Peyer's patch (tissue), 4 donors: ENCODE results near the gene SCAF1. TPM values are rescaled to one million over a fixed set of nuclear protein-coding genes. Genes with fewer than 3 reads are reported as not detected.

Source experiments
- DNase-seq, 3 donors: peaks; one replicate each; pipeline ENCODE4 v3.0.0-alpha.2; 2017 to 2019
- H3K27ac ChIP-seq, 4 donors: fragments of 200-600 bp; sonication (generic); one replicate each; pipeline ENCODE4 v1.5.1; 2016 to 2019
- H3K27me3 ChIP-seq, 2 donors: fragments of 200-600 bp; sonication (generic); one replicate each; pipeline ENCODE4 v1.5.1; 2019
- H3K36me3 ChIP-seq, 3 donors: fragments of 200-600 bp; sonication (generic); one replicate each; pipeline ENCODE4 v1.5.1; 2016 to 2019
- H3K4me1 ChIP-seq, 4 donors: fragments of 200-600 bp; sonication (generic); one replicate each; pipeline ENCODE4 v1.5.1; 2016 to 2019
- H3K4me3 ChIP-seq, 4 donors: fragments of 200-600 bp; sonication (generic); 1 replicate in 3 of 4; 2 replicates in 1 of 4; pipeline ENCODE4 v1.5.1; 2016 to 2019; ENCODE audit warnings: mild to moderate bottlenecking in 1 of 4
- H3K9me3 ChIP-seq, 4 donors: fragments of 200-600 bp; sonication (generic); one replicate each; pipeline ENCODE4 v1.5.1; 2016 to 2019; ENCODE audit warnings: mild to moderate bottlenecking in 1 of 4
- POLR2A ChIP-seq, 2 donors: fragments of 450-650 bp; IDR thresholded peaks; one replicate each; pipeline ENCODE4 v1.5.1; 2017; ENCODE audit warnings: antibody characterized with exemption in 2 of 2, mild to moderate bottlenecking in 2 of 2, moderate library complexity in 2 of 2
- total RNA-seq, 4 donors: library from RNA; depleted of rRNA; stranded (reverse); fragments of >200 nt; gene quantifications; one replicate each; pipeline ENCODE4 v1.1.0, GENCODE V29; 2016
- TF ChIP-seq, protein P1 (sequence below), 6 experiments: fragments of 450-650 bp in 4 of 6; fragments of 200-600 bp in 2 of 6; sonication (generic) in 1 of 6; IDR thresholded peaks; one replicate each; pipeline ENCODE4 v1.5.1; 2017 to 2019; ENCODE audit warnings: antibody characterized with exemption in 6 of 6, mild to moderate bottlenecking in 3 of 6, moderate library complexity in 1 of 6

SCAF1 gene
- total RNA-seq, 4 donors from 2014 or later: 25.2 to 49.8 (median 44.0) TPM

DNA sequence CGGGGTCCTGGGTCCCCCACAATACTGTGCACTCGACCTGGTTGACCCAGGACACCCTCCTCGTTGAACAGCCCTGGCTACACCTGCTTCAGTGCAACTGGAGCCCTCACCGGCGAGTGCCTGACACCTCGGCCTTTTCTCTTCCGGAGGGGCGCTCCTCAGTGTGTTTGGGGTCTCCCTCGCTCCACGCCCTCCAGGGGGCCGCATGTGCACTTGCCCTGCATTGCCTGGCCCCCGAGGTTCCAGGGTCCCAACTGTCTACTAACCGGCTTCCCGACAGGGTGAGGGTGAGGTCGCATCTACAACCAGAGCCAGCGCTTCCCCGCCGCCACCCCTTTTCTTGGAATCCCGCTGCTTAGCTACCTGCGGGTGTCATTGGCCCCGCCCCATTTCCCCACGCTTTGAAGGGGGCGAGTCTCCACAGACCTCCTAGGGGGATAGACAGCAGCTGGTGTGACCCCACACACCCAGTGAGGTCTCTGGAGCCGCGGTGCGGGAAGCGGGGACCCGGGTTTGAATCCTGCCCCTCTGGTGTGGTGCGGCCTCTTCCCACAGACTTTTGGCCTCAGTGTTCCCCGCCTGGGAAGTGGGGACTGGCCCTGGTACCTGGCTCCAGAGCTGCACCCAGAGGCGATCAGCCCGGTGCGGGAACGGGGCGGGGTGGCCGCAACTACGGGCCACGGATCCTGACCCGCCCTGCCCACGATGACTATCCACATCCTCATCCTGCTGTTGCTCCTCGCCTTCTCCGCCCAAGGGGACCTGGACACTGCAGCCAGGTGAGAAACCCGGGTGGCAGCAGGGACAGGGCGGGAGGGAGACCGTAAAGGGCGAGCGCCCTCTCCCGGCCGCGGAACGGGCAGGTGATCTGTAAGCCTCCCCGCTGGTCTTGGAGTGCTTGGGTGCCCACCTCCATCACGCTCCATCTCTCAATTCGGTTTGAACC, 47.4 kb downstream of the SCAF1 start, which contains the start of gene ADM5:
ADM5 (plus strand) TSS at position 462 of the 946 bp plus-strand sequence; CDS start at position 706, 244 bp downstream.
- Histone ChIP-seq H3K27me3 (peaks cover 0 to 15% of the 10 kb centered on the region in 2 donors), H3K27ac (peak within 1 kb of the TSS in 3 of 4 donors; percentile 9 to 46 (median 31)), H3K9me3 (no peaks in the 10 kb centered on the region), H3K4me3 (peak within 1 kb of the TSS; percentile 29 to 47 (median 40)), H3K36me3 (peaks cover 0 to 37% (median 0%) of the 10 kb centered on the region in 3 donors), H3K4me1 (peaks cover 0 to 29% (median 14%) of the 10 kb centered on the region in 4 donors)
- no peak for TF ChIP-seq POLR2A (IDR thresholded peaks at IDR 0.05)
- TF ChIP-seq, protein P1, sequence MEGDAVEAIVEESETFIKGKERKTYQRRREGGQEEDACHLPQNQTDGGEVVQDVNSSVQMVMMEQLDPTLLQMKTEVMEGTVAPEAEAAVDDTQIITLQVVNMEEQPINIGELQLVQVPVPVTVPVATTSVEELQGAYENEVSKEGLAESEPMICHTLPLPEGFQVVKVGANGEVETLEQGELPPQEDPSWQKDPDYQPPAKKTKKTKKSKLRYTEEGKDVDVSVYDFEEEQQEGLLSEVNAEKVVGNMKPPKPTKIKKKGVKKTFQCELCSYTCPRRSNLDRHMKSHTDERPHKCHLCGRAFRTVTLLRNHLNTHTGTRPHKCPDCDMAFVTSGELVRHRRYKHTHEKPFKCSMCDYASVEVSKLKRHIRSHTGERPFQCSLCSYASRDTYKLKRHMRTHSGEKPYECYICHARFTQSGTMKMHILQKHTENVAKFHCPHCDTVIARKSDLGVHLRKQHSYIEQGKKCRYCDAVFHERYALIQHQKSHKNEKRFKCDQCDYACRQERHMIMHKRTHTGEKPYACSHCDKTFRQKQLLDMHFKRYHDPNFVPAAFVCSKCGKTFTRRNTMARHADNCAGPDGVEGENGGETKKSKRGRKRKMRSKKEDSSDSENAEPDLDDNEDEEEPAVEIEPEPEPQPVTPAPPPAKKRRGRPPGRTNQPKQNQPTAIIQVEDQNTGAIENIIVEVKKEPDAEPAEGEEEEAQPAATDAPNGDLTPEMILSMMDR (IDR thresholded peaks at IDR 0.05): peak in 4 of 6 experiments; percentile 35 to 49 (median 46)
- peak in 2 of 3 donors; percentile 67 to 73 for DNase-seq

DNA sequence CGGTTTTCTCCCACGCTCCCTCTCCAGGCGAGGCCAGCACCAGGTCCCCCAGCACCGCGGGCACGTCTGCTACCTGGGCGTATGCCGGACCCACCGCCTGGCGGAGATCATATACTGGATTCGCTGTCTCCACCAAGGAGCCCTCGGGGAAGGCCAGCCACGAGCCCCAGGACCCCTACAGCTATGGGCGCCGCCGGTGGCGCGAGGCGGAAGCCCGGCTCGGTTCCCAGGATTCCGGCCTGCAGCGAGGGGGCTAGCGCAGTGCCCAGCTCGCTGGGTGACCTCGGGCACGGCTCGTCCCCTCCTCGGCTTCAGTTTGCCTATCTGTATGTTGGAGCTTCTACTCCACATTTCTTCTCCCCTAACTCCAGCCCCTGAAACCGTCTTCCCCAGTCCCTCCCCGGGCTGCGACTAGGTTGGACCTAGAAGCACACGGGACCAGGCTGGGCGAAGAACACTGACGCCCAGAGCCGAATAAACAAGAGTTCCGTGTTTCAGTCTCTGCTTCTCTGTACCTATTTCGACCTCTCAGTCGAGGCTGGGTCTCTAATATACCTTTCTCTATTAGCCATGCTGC, 48.2 kb downstream of the SCAF1 start:
- peak overlapping the region; percentile 29 to 47 (median 40) for H3K4me3 ChIP-seq
- H3K4me1 ChIP-seq: peaks cover 0 to 29% (median 14%) of the 10 kb centered on the region in 4 donors
- DNase-seq: no peak
- H3K27ac ChIP-seq: peak overlapping the region in 3 of 4 donors; percentile 9 to 46 (median 31)
- H3K9me3 ChIP-seq: no peaks in the 10 kb centered on the region
- H3K27me3 ChIP-seq: peaks cover 0 to 15% of the 10 kb centered on the region in 2 donors
- TF ChIP-seq, protein P1 (IDR thresholded peaks at IDR 0.05): peak in 1 of 6 experiments; percentile 0
- no peak for TF ChIP-seq POLR2A (IDR thresholded peaks at IDR 0.05)
- H3K36me3 ChIP-seq: peaks cover 0 to 31% (median 0%) of the 10 kb centered on the region in 3 donors

DNA sequence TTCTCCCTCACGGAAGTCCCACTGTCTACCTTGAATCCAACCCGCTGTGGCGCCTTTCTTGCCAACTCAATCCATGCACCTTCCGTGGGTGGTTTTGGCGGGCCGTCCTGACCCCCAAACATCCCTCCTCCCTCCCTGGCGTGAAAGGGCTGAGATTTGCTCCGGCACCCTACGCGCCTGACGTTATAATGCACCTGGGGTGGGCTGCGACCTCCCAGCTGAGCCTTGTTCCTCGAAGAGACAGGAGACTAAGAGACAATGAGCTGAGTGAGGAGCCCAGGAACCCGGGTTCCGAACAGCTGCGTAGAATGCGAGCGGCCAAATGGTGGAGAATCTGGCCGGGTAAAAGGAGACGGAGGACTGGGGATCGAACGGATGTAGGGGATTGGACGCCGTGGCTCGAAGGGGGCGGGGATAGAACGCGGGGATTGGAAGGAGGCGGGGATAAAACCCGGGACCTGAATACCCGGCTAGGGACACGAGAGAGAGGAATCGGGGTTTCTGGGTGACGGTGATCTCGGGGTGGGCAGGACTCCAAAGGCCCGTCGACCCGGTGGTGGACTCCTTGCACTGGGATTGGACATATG, 48.7 kb downstream of the SCAF1 start, which contains the start of gene CPT1C:
CPT1C (plus strand) TSS at position 461 of the 587 bp plus-strand sequence. CDS start 1,137 bp downstream, outside the sequence.
- peaks cover 0 to 29% (median 14%) of the 10 kb centered on the region in 4 donors for H3K4me1 ChIP-seq
- H3K27ac ChIP-seq: peak within 1 kb of the TSS in 3 of 4 donors; percentile 9 to 46 (median 31)
- TF ChIP-seq POLR2A (IDR thresholded peaks at IDR 0.05): no peak
- TF ChIP-seq, protein P1 (IDR thresholded peaks at IDR 0.05): no peak
- peaks cover 0 to 15% of the 10 kb centered on the region in 2 donors for H3K27me3 ChIP-seq
- H3K36me3 ChIP-seq: peaks cover 0 to 25% (median 0%) of the 10 kb centered on the region in 3 donors
- peak; percentile 45 to 80 (median 74) for DNase-seq
- no peaks in the 10 kb centered on the region for H3K9me3 ChIP-seq
- H3K4me3 ChIP-seq: peak within 1 kb of the TSS; percentile 29 to 47 (median 40)

DNA sequence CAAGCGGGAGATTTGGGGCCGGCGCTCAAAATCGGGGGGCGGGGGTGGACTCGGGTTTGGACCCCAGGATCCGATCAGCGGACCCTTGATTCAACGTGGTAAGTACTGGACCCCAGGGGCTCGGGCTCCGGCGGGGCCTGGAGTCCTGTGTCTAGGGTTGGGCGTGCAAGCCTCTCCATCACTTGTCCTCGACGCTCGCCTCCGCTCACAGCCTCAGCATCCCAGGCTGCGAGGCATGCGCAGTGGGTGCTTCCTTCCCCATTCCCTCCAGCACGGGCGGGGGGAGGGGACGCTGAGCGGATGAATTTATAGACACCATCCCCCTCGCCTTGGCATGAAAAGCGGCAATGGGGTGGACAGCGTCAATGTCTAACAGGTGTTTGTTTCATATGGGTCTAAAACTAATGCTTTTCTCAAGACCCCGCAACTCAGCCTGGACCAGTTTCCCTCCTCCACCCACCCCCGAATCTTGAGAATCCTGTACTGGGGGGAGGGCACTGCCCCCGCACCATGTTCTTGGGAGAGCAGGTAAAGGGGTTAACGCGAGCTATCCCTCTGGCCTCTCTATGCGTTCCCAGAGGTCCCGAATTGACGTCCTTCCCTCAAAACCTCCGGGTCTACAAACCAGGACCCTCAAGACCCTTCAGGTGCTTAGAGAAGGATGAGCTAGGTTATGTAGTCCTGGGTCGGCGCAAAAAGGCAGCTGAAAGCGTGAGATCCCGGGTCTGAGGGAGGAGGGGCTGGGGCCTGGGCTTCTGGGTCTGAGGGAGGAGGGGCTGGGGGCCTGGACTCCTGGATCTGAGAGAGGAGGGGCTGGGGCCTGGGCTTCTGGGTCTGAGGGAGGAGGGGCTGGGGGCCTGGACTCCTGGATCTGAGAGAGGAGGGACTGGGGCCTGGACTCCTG, 49.5 kb downstream of the SCAF1 start:
- Histone ChIP-seq H3K27ac (peak overlapping the region in 1 of 4 donors; percentile 31), H3K9me3 (no peaks in the 10 kb centered on the region), H3K27me3 (peaks cover 0 to 15% of the 10 kb centered on the region in 2 donors), H3K36me3 (peaks cover 0 to 18% (median 0%) of the 10 kb centered on the region in 3 donors), H3K4me3 (peak overlapping the region; percentile 29 to 47 (median 40)), H3K4me1 (peaks cover 0 to 29% (median 14%) of the 10 kb centered on the region in 4 donors)
- peak in 1 of 3 donors; percentile 43 for DNase-seq
- TF ChIP-seq, protein P1 (IDR thresholded peaks at IDR 0.05): no peak
- TF ChIP-seq POLR2A (IDR thresholded peaks at IDR 0.05): no peak
